Effector memory CD4-positive, alpha-beta T cell (primary cell): Measurements from ENCODE around the gene MALRD1.

Experiments used
- DNase-seq, 3 donors: peaks; one replicate each; pipeline ENCODE4 v3.0.0-alpha.2; 2020
- H3K27ac ChIP-seq: 2 replicates; pipeline ENCODE4 v1.7.0; 2013; ENCODE audit warnings: mild to moderate bottlenecking, low read length, moderate library complexity; ENCODE audit not compliant: insufficient read depth, poor library complexity, severe bottlenecking
- H3K27me3 ChIP-seq: replicated peaks from 2 replicates; pipeline ENCODE4 v1.7.0; 2013; ENCODE audit warnings: mild to moderate bottlenecking, low read length; ENCODE audit not compliant: insufficient read depth, control insufficient read depth, poor library complexity, severe bottlenecking
- H3K36me3 ChIP-seq: 2 replicates; pipeline ENCODE4 v1.7.0; 2013; ENCODE audit warnings: mild to moderate bottlenecking, low read length, moderate library complexity; ENCODE audit not compliant: control insufficient read depth, insufficient read depth
- H3K4me1 ChIP-seq: 2 replicates; pipeline ENCODE4 v1.7.0; 2013; ENCODE audit warnings: low read length, mild to moderate bottlenecking; ENCODE audit not compliant: control insufficient read depth, insufficient read depth, poor library complexity, severe bottlenecking
- H3K4me3 ChIP-seq: 2 replicates; pipeline ENCODE4 v1.7.0; 2013; ENCODE audit warnings: low read length, low read depth, mild to moderate bottlenecking; ENCODE audit not compliant: insufficient read depth, poor library complexity, severe bottlenecking
- H3K9me3 ChIP-seq: 2 replicates; pipeline ENCODE4 v1.7.0; 2013; ENCODE audit warnings: mild to moderate bottlenecking, low read length, moderate library complexity; ENCODE audit not compliant: control insufficient read depth

MALRD1 gene

GRCh38 chr10:19451356-19451755, 402.8 kb downstream of the MALRD1 start:
- DNase-seq = no peak
- H3K27ac ChIP-seq = no peak overlapping the region
- no peaks in the 10 kb centered on the region for H3K9me3 ChIP-seq
- no peaks in the 10 kb centered on the region for H3K27me3 ChIP-seq
- H3K4me3 ChIP-seq = no peak overlapping the region
- H3K36me3 ChIP-seq = no peaks in the 10 kb centered on the region
- H3K4me1 ChIP-seq = no peaks in the 10 kb centered on the region

GRCh38 chr10:19451937-19452336, 403.3 kb downstream of the MALRD1 start:
- Histone ChIP-seq H3K36me3 (no peaks in the 10 kb centered on the region), H3K9me3 (no peaks in the 10 kb centered on the region), H3K27ac (no peak overlapping the region), H3K4me3 (no peak overlapping the region), H3K4me1 (no peaks in the 10 kb centered on the region), H3K27me3 (no peaks in the 10 kb centered on the region)
- no peak for DNase-seq

GRCh38 chr10:19453967-19454366, 405.4 kb downstream of the MALRD1 start:
- Histone ChIP-seq H3K4me3 (no peak overlapping the region), H3K27me3 (no peaks in the 10 kb centered on the region), H3K36me3 (no peaks in the 10 kb centered on the region), H3K9me3 (no peaks in the 10 kb centered on the region), H3K27ac (no peak overlapping the region), H3K4me1 (no peaks in the 10 kb centered on the region)
- DNase-seq = no peak

GRCh38 chr10:19461588-19461987, 413.0 kb downstream of the MALRD1 start:
- Histone ChIP-seq H3K9me3 (no peaks in the 10 kb centered on the region), H3K36me3 (no peaks in the 10 kb centered on the region), H3K4me3 (no peak overlapping the region), H3K27me3 (no peaks in the 10 kb centered on the region), H3K27ac (no peak overlapping the region), H3K4me1 (no peaks in the 10 kb centered on the region)
- DNase-seq = no peak

- H3K4me1 ChIP-seq = no peaks in the 10 kb centered on the region
- H3K4me3 ChIP-seq = no peak overlapping the region
- H3K36me3 ChIP-seq = no peaks in the 10 kb centered on the region
- no peak for DNase-seq
- H3K9me3 ChIP-seq = no peaks in the 10 kb centered on the region
- H3K27me3 ChIP-seq = no peaks in the 10 kb centered on the region
- H3K27ac ChIP-seq = no peak overlapping the region
Measured at GRCh38 chr10:19466709-19467108, 418.1 kb downstream of the MALRD1 start.

- no peak for DNase-seq
- H3K36me3 ChIP-seq = no peaks in the 10 kb centered on the region
- no peaks in the 10 kb centered on the region for H3K27me3 ChIP-seq
- H3K9me3 ChIP-seq = no peaks in the 10 kb centered on the region
- H3K4me1 ChIP-seq = no peaks in the 10 kb centered on the region
- no peak overlapping the region for H3K4me3 ChIP-seq
- no peak overlapping the region for H3K27ac ChIP-seq
Measured at GRCh38 chr10:19468413-19468812, 419.8 kb downstream of the MALRD1 start.

GRCh38 chr10:19469521-19469920, 420.9 kb downstream of the MALRD1 start:
- H3K9me3 ChIP-seq = no peaks in the 10 kb centered on the region
- DNase-seq = no peak
- H3K27ac ChIP-seq = no peak overlapping the region

GRCh38 chr10:19479854-19480253, 431.3 kb downstream of the MALRD1 start:
- H3K27ac ChIP-seq = no peak overlapping the region
- H3K9me3 ChIP-seq = no peaks in the 10 kb centered on the region
- H3K36me3 ChIP-seq = no peaks in the 10 kb centered on the region
- no peak for DNase-seq
- H3K4me1 ChIP-seq = no peaks in the 10 kb centered on the region
- H3K4me3 ChIP-seq = no peak overlapping the region
- no peaks in the 10 kb centered on the region for H3K27me3 ChIP-seq

More at GRCh38 chr10:19469521-19469920, 420.9 kb downstream of the MALRD1 start:
- Histone ChIP-seq H3K36me3 (no peaks in the 10 kb centered on the region), H3K27me3 (no peaks in the 10 kb centered on the region), H3K4me3 (no peak overlapping the region), H3K4me1 (no peaks in the 10 kb centered on the region)

- Histone ChIP-seq H3K27me3 (no peaks in the 10 kb centered on the region), H3K4me1 (no peaks in the 10 kb centered on the region), H3K27ac (no peak overlapping the region), H3K4me3 (no peak overlapping the region), H3K36me3 (no peaks in the 10 kb centered on the region), H3K9me3 (no peaks in the 10 kb centered on the region)
- DNase-seq = no peak
Measured at GRCh38 chr10:19480353-19480752, 431.8 kb downstream of the MALRD1 start.

GRCh38 chr10:19483421-19483820, 434.8 kb downstream of the MALRD1 start:
- Histone ChIP-seq H3K27ac (no peak overlapping the region), H3K36me3 (no peaks in the 10 kb centered on the region), H3K4me3 (no peak overlapping the region), H3K4me1 (no peaks in the 10 kb centered on the region), H3K27me3 (no peaks in the 10 kb centered on the region), H3K9me3 (no peaks in the 10 kb centered on the region)
- no peak for DNase-seq
